ENCODE results near the gene MAG.

Gene MAG

DNA sequence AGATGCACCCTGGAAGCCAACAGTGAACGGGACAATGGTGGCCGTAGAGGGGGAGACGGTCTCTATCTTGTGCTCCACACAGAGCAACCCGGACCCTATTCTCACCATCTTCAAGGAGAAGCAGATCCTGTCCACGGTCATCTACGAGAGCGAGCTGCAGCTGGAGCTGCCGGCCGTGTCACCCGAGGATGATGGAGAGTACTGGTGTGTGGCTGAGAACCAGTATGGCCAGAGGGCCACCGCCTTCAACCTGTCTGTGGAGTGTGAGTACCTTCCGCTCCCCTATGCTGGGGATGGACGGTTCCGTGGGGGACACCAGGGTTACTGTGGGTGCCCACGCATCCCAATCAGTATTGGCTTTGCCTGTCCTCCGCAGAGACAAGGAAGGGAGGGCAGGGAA is 10.5 kb downstream of the MAG start:
- Histone ChIP-seq H2BK120ac (ENCODE audit: insufficient read depth, low read length, poor library complexity) (no peak overlapping the region), H4K8ac (ENCODE audit: low read depth, low read length) (no peak overlapping the region), H4K91ac (ENCODE audit: low read depth, low read length) (no peak overlapping the region), H2BK5ac (ENCODE audit: low read depth, low read length, poor library complexity) (no peak overlapping the region), H3K14ac (ENCODE audit: low read length) (no peak overlapping the region), H3K18ac (ENCODE audit: low read length) (no peak overlapping the region), H3K79me2 (ENCODE audit: control insufficient read depth, insufficient read depth, low read length, poor library complexity) (no peaks in the 10 kb centered on the region), H3K4ac (ENCODE audit: low read depth, low read length) (no peak overlapping the region), H3K4me2 (ENCODE audit: low read length) (no peak overlapping the region), H2AFZ (ENCODE audit: insufficient read depth, low read length, poor library complexity) (no peak overlapping the region), H3K79me1 (ENCODE audit: low read length) (no peaks in the 10 kb centered on the region), H3K36me3 (ENCODE audit: control insufficient read depth in 1 of 2, insufficient read depth in 2 of 2, low read length in 2 of 2) (no peaks in the 10 kb centered on the region), H2AK5ac (ENCODE audit: low read length) (no peak overlapping the region), H3K27ac (ENCODE audit: low read depth, low read length) (no peak overlapping the region), H2BK12ac (ENCODE audit: low read length) (no peak overlapping the region), H3K4me1 (ENCODE audit: control insufficient read depth in 1 of 2, insufficient read depth in 2 of 2, low read length in 2 of 2) (no peaks in the 10 kb centered on the region), H3K4me3 (ENCODE audit: low read depth, low read length) (no peak overlapping the region), H3K27me3 (ENCODE audit: insufficient read depth, low read length) (no peaks in the 10 kb centered on the region), H4K12ac (ENCODE audit: low read depth, low read length) (no peak overlapping the region), H3K9me3 (ENCODE audit: insufficient read depth, low read depth, low read length) (peaks cover 19% of the 10 kb centered on the region), H3K23ac (ENCODE audit: low read length) (no peak overlapping the region), H3K9ac (ENCODE audit: low read length) (no peak overlapping the region)
- WGBS (ENCODE audit: extremely low coverage, insufficient coverage, insufficient read length), result no CpG with 5 or more reads among the region's 16 CpGs
- DNase-seq, result no peak

DNA sequence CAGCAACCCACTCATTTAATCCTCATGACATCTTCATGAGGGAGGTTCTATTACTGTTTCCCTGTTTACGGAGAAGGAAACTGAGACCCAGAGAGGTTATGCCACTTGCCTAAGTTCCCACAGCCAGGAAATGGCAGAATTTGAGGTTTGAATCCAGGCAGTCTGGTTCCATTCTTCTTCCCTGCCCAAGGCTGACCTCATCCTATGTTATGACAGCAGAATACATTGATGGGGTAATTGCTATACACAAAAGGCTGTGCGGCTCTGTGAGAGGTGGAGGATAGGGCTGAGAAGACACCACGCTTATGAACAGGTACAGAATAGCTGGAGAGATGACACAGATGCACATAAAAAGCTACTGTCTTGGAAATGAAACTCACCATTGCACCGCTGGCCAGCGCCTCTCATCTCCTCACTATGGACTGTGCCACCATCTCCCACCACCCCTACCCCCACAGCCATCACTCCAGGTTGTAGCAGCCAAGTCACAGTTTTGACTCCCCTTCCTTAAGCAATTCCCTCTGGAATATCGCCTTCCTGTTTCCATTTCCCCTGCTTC is 11.5 kb downstream of the MAG start:
- H3K27me3 ChIP-seq (ENCODE audit: insufficient read depth, low read length), result no peaks in the 10 kb centered on the region
- no peak for DNase-seq
- no peak overlapping the region for H4K91ac ChIP-seq (ENCODE audit: low read depth, low read length)
- no peak overlapping the region for H4K8ac ChIP-seq (ENCODE audit: low read depth, low read length)
- H4K12ac ChIP-seq (ENCODE audit: low read depth, low read length), result no peak overlapping the region
- peaks cover 9% of the 10 kb centered on the region for H3K9me3 ChIP-seq (ENCODE audit: insufficient read depth, low read depth, low read length)
- no peak overlapping the region for H3K23ac ChIP-seq (ENCODE audit: low read length)
- H3K4me2 ChIP-seq (ENCODE audit: low read length), result no peak overlapping the region
- no peaks in the 10 kb centered on the region for H3K79me1 ChIP-seq (ENCODE audit: low read length)
- H3K27ac ChIP-seq (ENCODE audit: low read depth, low read length), result no peak overlapping the region
- H2BK120ac ChIP-seq (ENCODE audit: insufficient read depth, low read length, poor library complexity), result no peak overlapping the region
- H3K4ac ChIP-seq (ENCODE audit: low read depth, low read length), result no peak overlapping the region
- H3K4me3 ChIP-seq (ENCODE audit: low read depth, low read length), result no peak overlapping the region
- H3K9ac ChIP-seq (ENCODE audit: low read length), result no peak overlapping the region
- H2AK5ac ChIP-seq (ENCODE audit: low read length), result no peak overlapping the region
- no CpG with 5 or more reads among the region's 6 CpGs for WGBS (ENCODE audit: extremely low coverage, insufficient coverage, insufficient read length)
- no peak overlapping the region for H2AFZ ChIP-seq (ENCODE audit: insufficient read depth, low read length, poor library complexity)
- no peaks in the 10 kb centered on the region for H3K79me2 ChIP-seq (ENCODE audit: control insufficient read depth, insufficient read depth, low read length, poor library complexity)
- H3K4me1 ChIP-seq (ENCODE audit: control insufficient read depth in 1 of 2, insufficient read depth in 2 of 2, low read length in 2 of 2), result no peaks in the 10 kb centered on the region
- H2BK12ac ChIP-seq (ENCODE audit: low read length), result no peak overlapping the region
- H3K18ac ChIP-seq (ENCODE audit: low read length), result no peak overlapping the region
- H2BK5ac ChIP-seq (ENCODE audit: low read depth, low read length, poor library complexity), result no peak overlapping the region
- no peak overlapping the region for H3K14ac ChIP-seq (ENCODE audit: low read length)
- H3K36me3 ChIP-seq (ENCODE audit: control insufficient read depth in 1 of 2, insufficient read depth in 2 of 2, low read length in 2 of 2), result no peaks in the 10 kb centered on the region

GRCh38 chr19:35304036-35304435 is 12.1 kb downstream of the MAG start:
- Histone ChIP-seq H4K8ac (ENCODE audit: low read depth, low read length) (no peak overlapping the region), H3K23ac (ENCODE audit: low read length) (no peak overlapping the region), H3K14ac (ENCODE audit: low read length) (no peak overlapping the region), H3K4me2 (ENCODE audit: low read length) (no peak overlapping the region), H3K79me2 (ENCODE audit: control insufficient read depth, insufficient read depth, low read length, poor library complexity) (no peaks in the 10 kb centered on the region), H3K79me1 (ENCODE audit: low read length) (no peaks in the 10 kb centered on the region), H3K4me1 (ENCODE audit: control insufficient read depth in 1 of 2, insufficient read depth in 2 of 2, low read length in 2 of 2) (peaks cover under 1 to 2% of the 10 kb centered on the region in 2 experiments), H2BK120ac (ENCODE audit: insufficient read depth, low read length, poor library complexity) (no peak overlapping the region), H3K27me3 (ENCODE audit: insufficient read depth, low read length) (no peaks in the 10 kb centered on the region), H3K27ac (ENCODE audit: low read depth, low read length) (no peak overlapping the region), H2AK5ac (ENCODE audit: low read length) (no peak overlapping the region), H3K9ac (ENCODE audit: low read length) (no peak overlapping the region), H4K91ac (ENCODE audit: low read depth, low read length) (no peak overlapping the region), H3K18ac (ENCODE audit: low read length) (no peak overlapping the region), H2BK5ac (ENCODE audit: low read depth, low read length, poor library complexity) (no peak overlapping the region), H3K4me3 (ENCODE audit: low read depth, low read length) (no peak overlapping the region), H3K4ac (ENCODE audit: low read depth, low read length) (no peak overlapping the region), H2AFZ (ENCODE audit: insufficient read depth, low read length, poor library complexity) (no peak overlapping the region), H4K12ac (ENCODE audit: low read depth, low read length) (no peak overlapping the region), H2BK12ac (ENCODE audit: low read length) (no peak overlapping the region), H3K36me3 (ENCODE audit: control insufficient read depth in 1 of 2, insufficient read depth in 2 of 2, low read length in 2 of 2) (no peaks in the 10 kb centered on the region), H3K9me3 (ENCODE audit: insufficient read depth, low read depth, low read length) (peaks cover 4% of the 10 kb centered on the region)
- DNase-seq, result no peak
- WGBS (ENCODE audit: extremely low coverage, insufficient coverage, insufficient read length), result no CpG with 5 or more reads among the region's 11 CpGs

GRCh38 chr19:35305181-35305580 is 13.2 kb downstream of the MAG start:
- Histone ChIP-seq H3K27ac (ENCODE audit: low read depth, low read length) (no peak overlapping the region), H3K18ac (ENCODE audit: low read length) (no peak overlapping the region), H3K14ac (ENCODE audit: low read length) (no peak overlapping the region), H3K4me2 (ENCODE audit: low read length) (no peak overlapping the region), H2AK5ac (ENCODE audit: low read length) (no peak overlapping the region), H3K23ac (ENCODE audit: low read length) (no peak overlapping the region), H3K79me2 (ENCODE audit: control insufficient read depth, insufficient read depth, low read length, poor library complexity) (no peaks in the 10 kb centered on the region), H3K4me3 (ENCODE audit: low read depth, low read length) (no peak overlapping the region), H3K9ac (ENCODE audit: low read length) (no peak overlapping the region), H2BK120ac (ENCODE audit: insufficient read depth, low read length, poor library complexity) (no peak overlapping the region), H2AFZ (ENCODE audit: insufficient read depth, low read length, poor library complexity) (no peak overlapping the region), H3K27me3 (ENCODE audit: insufficient read depth, low read length) (no peaks in the 10 kb centered on the region), H2BK5ac (ENCODE audit: low read depth, low read length, poor library complexity) (no peak overlapping the region), H2BK12ac (ENCODE audit: low read length) (no peak overlapping the region), H3K36me3 (ENCODE audit: control insufficient read depth in 1 of 2, insufficient read depth in 2 of 2, low read length in 2 of 2) (no peaks in the 10 kb centered on the region), H3K79me1 (ENCODE audit: low read length) (no peaks in the 10 kb centered on the region), H3K9me3 (ENCODE audit: insufficient read depth, low read depth, low read length) (peaks cover 4% of the 10 kb centered on the region), H3K4ac (ENCODE audit: low read depth, low read length) (no peak overlapping the region), H3K4me1 (ENCODE audit: control insufficient read depth in 1 of 2, insufficient read depth in 2 of 2, low read length in 2 of 2) (peaks cover 3 to 8% of the 10 kb centered on the region in 2 experiments), H4K91ac (ENCODE audit: low read depth, low read length) (no peak overlapping the region), H4K8ac (ENCODE audit: low read depth, low read length) (no peak overlapping the region), H4K12ac (ENCODE audit: low read depth, low read length) (no peak overlapping the region)
- WGBS (ENCODE audit: extremely low coverage, insufficient coverage, insufficient read length), result no CpG with 5 or more reads among the region's 6 CpGs
- DNase-seq, result no peak
